ENCODE results near the gene SLC35C1.

DNA sequence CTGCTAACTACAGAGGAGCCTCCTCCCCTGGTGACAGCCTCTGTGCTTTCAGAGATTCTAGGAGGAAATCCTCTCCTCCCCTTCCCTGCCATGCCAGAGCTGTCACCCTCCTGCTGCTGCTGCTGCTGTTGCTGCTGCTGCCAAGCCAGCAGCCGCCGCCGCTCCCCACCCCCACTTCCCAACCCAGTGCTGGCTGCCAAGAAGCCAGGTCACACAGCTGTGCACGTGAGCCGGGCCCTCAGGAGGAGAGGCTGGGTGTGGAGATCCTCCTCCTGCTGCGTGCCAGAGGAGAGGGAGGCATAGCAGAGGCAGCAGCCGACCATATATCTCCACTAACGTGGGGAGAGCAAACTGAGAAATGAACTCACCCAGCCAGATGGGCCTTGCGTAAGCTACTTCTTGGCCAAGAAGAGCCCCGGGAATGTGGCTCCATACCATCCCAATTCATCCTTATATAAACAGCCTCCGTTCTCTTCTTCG is 54.8 kb downstream of the SLC35C1 start:
- TF ChIP-seq, protein P1, sequence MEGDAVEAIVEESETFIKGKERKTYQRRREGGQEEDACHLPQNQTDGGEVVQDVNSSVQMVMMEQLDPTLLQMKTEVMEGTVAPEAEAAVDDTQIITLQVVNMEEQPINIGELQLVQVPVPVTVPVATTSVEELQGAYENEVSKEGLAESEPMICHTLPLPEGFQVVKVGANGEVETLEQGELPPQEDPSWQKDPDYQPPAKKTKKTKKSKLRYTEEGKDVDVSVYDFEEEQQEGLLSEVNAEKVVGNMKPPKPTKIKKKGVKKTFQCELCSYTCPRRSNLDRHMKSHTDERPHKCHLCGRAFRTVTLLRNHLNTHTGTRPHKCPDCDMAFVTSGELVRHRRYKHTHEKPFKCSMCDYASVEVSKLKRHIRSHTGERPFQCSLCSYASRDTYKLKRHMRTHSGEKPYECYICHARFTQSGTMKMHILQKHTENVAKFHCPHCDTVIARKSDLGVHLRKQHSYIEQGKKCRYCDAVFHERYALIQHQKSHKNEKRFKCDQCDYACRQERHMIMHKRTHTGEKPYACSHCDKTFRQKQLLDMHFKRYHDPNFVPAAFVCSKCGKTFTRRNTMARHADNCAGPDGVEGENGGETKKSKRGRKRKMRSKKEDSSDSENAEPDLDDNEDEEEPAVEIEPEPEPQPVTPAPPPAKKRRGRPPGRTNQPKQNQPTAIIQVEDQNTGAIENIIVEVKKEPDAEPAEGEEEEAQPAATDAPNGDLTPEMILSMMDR (IDR thresholded peaks at IDR 0.05), result no peak
- TF ChIP-seq POLR2A (IDR thresholded peaks at IDR 0.05) (peak in 1 of 2 donors; percentile 51), EP300 (IDR thresholded peaks at IDR 0.05) (peak; percentile 93)
